Loucy (cell line): ENCODE results near the gene TPST2.

ENCODE experiments used
- H2AFZ ChIP-seq: fragments of 200-600 bp; sonication (generic); 2 replicates; pipeline ENCODE4 v1.6.0; 2016; ENCODE audit warnings: antibody characterized with exemption, mild to moderate bottlenecking, low read length, moderate library complexity
- H3F3A ChIP-seq: fragments of 200-600 bp; 2 replicates; pipeline ENCODE4 v1.6.0; 2016; ENCODE audit warnings: antibody characterized with exemption, low read depth, mild to moderate bottlenecking
- H3K27me3 ChIP-seq: fragments of 200-600 bp; sonication (generic); 2 replicates; pipeline ENCODE4 v1.6.1; 2014; ENCODE audit warnings: low read length, mild to moderate bottlenecking; ENCODE audit not compliant: insufficient read depth, poor library complexity, severe bottlenecking
- H3K36me3 ChIP-seq: fragments of 200-600 bp; sonication (generic); 2 replicates; pipeline ENCODE4 v1.6.1; 2016; ENCODE audit warnings: low read length; ENCODE audit not compliant: insufficient read depth
- H3K4me1 ChIP-seq: fragments of 200-600 bp; sonication (generic); 2 replicates; pipeline ENCODE4 v1.5.1; 2014; ENCODE audit warnings: low read length, mild to moderate bottlenecking; ENCODE audit not compliant: insufficient read depth, poor library complexity, severe bottlenecking
- H3K4me2 ChIP-seq: fragments of 200-600 bp; sonication (generic); 2 replicates; pipeline ENCODE4 v1.6.0; 2014; ENCODE audit warnings: antibody characterized with exemption, low read length, low read depth, mild to moderate bottlenecking; ENCODE audit not compliant: poor library complexity, severe bottlenecking
- H3K4me3 ChIP-seq: fragments of 200-600 bp; sonication (generic); 2 replicates; pipeline ENCODE4 v1.5.1; 2014; ENCODE audit warnings: low read length, mild to moderate bottlenecking, mixed read lengths; ENCODE audit not compliant: poor library complexity, severe bottlenecking
- H3K79me2 ChIP-seq: fragments of 200-600 bp; sonication (generic); 2 replicates; pipeline ENCODE4 v1.6.1; 2014; ENCODE audit warnings: low read length; ENCODE audit not compliant: insufficient read depth
- H3K9ac ChIP-seq: fragments of 200-600 bp; sonication (generic); 2 replicates; pipeline ENCODE4 v1.6.0; 2014; ENCODE audit warnings: mild to moderate bottlenecking, low read depth, low read length, moderate library complexity; ENCODE audit not compliant: poor library complexity, severe bottlenecking
- H3K9me2 ChIP-seq: fragments of 200-600 bp; sonication (generic); replicated peaks from 2 replicates; pipeline ENCODE4 v1.6.1; 2016; ENCODE audit warnings: low read depth, low read length, mixed read lengths
- H3K9me3 ChIP-seq: fragments of 200-600 bp; sonication (generic); 2 replicates; pipeline ENCODE4 v1.6.1; 2014; ENCODE audit warnings: mild to moderate bottlenecking, antibody characterized with exemption, low read length, low read depth; ENCODE audit not compliant: insufficient read depth
- H4K20me1 ChIP-seq: fragments of 200-600 bp; sonication (generic); 2 replicates; pipeline ENCODE4 v1.6.0; 2014; ENCODE audit warnings: antibody characterized with exemption, low read length, mild to moderate bottlenecking; ENCODE audit not compliant: insufficient read depth, poor library complexity, severe bottlenecking
- CTCF ChIP-seq: fragments of 200-600 bp; sonication (generic); conservative IDR thresholded peaks from 2 replicates; pipeline ENCODE4 v1.5.1; 2014; ENCODE audit warnings: mild to moderate bottlenecking, antibody characterized with exemption, low read length
- EZH2phosphoT487 ChIP-seq: fragments of 200-600 bp; IDR thresholded peaks from 2 replicates; pipeline ENCODE4 v1.6.1; 2018; ENCODE audit warnings: antibody characterized with exemption, mild to moderate bottlenecking, moderate library complexity, borderline replicate concordance

Gene TPST2

GRCh38 chr22:26527574-26528465 lies 62.1 kb downstream of the TPST2 start:
- H3K4me2 ChIP-seq = no peak overlapping the region
- no peaks in the 10 kb centered on the region for H4K20me1 ChIP-seq
- no peak overlapping the region for H3K4me3 ChIP-seq
- peaks cover 17% of the 10 kb centered on the region; the same call in 1 of the 2 replicates for H3K36me3 ChIP-seq
- H2AFZ ChIP-seq = no peak overlapping the region
- H3K79me2 ChIP-seq = no peaks in the 10 kb centered on the region
- no peaks in the 10 kb centered on the region for H3K4me1 ChIP-seq
- TF ChIP-seq EZH2phosphoT487 = no peak
- no peak for TF ChIP-seq CTCF
- H3F3A ChIP-seq = no peaks in the 10 kb centered on the region
- H3K9me3 ChIP-seq = no peaks in the 10 kb centered on the region
- H3K9ac ChIP-seq = no peak overlapping the region
- H3K27me3 ChIP-seq = no peaks in the 10 kb centered on the region
- H3K9me2 ChIP-seq = no peaks in the 10 kb centered on the region

GRCh38 chr22:26527167-26527566 lies 62.8 kb downstream of the TPST2 start:
- Histone ChIP-seq H3K9me3 (no peaks in the 10 kb centered on the region), H3K79me2 (no peaks in the 10 kb centered on the region), H3K4me1 (no peaks in the 10 kb centered on the region), H4K20me1 (no peaks in the 10 kb centered on the region), H3F3A (no peaks in the 10 kb centered on the region), H3K36me3 (peaks cover 17% of the 10 kb centered on the region; the same call in 1 of the 2 replicates), H3K9ac (no peak overlapping the region), H3K27me3 (no peaks in the 10 kb centered on the region), H2AFZ (no peak overlapping the region), H3K4me2 (no peak overlapping the region), H3K4me3 (no peak overlapping the region), H3K9me2 (no peaks in the 10 kb centered on the region)
- TF ChIP-seq EZH2phosphoT487 = no peak
- no peak for TF ChIP-seq CTCF

DNA sequence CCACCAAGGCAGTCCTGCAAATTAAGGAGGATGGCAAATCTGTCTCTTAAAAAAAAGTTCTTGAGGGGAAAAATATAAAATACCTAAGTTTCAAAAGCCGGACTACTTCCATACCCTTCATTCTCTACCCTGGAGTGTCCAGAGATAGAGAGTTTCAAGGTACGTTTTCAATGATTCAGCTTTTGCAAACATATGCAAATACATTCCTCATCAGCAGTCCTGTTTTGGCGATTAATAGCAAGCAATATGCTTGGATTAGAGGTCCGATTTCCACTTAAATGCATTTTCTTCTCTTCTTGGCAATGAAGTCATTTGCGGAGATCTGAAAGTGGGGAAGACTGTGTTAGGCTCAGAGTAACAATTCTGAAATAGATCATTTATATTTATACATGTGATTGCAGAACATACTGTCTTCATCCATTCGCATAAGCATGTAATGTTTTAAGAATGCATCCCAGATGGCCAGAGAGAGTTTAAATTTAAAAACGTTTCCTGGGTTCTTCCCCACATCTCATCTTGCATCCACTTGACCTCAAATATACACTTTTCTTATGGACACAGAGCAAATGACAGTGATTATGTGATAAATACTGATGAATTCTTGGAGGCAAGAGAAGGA lies 63.9 kb downstream of the TPST2 start:
- no peak for TF ChIP-seq EZH2phosphoT487
- no peak for TF ChIP-seq CTCF
- H3K9ac ChIP-seq = no peak overlapping the region
- no peaks in the 10 kb centered on the region for H4K20me1 ChIP-seq
- no peaks in the 10 kb centered on the region for H3K9me3 ChIP-seq
- H3K79me2 ChIP-seq = no peaks in the 10 kb centered on the region
- no peaks in the 10 kb centered on the region for H3K9me2 ChIP-seq
- H3K4me1 ChIP-seq = no peaks in the 10 kb centered on the region
- H3K4me2 ChIP-seq = no peak overlapping the region
- no peak overlapping the region for H2AFZ ChIP-seq
- peaks cover 11% of the 10 kb centered on the region; the same call in 1 of the 2 replicates for H3K36me3 ChIP-seq
- H3K27me3 ChIP-seq = no peaks in the 10 kb centered on the region
- no peaks in the 10 kb centered on the region for H3F3A ChIP-seq
- H3K4me3 ChIP-seq = no peak overlapping the region
